IMR-90 (cell line): ENCODE data around the gene GABRB1.

Source experiments
- BHLHE40 ChIP-seq: fragments of 150-350 bp; IDR thresholded peaks from 2 replicates; pipeline ENCODE4 v1.6.1; 2016; ENCODE audit warnings: mild to moderate bottlenecking, low read depth, low read length
- CHD1 ChIP-seq: IDR thresholded peaks from 2 replicates; pipeline ENCODE4 v1.6.1; 2012; ENCODE audit warnings: low read depth, low read length, improper control_type of control experiment
- CTCF ChIP-seq: conservative IDR thresholded peaks from 2 replicates; pipeline ENCODE4 v1.5.1; 2012; ENCODE audit warnings: mild to moderate bottlenecking, low read depth, low read length, improper control_type of control experiment
- MAFK ChIP-seq: IDR thresholded peaks from 2 replicates; pipeline ENCODE4 v1.6.1; 2012; ENCODE audit warnings: low read depth, low read length, improper control_type of control experiment
- MAZ ChIP-seq: IDR thresholded peaks from 2 replicates; pipeline ENCODE4 v1.6.1; 2012; ENCODE audit warnings: low read depth, mild to moderate bottlenecking, low read length, improper control_type of control experiment, moderate library complexity, borderline replicate concordance
- MXI1 ChIP-seq: IDR thresholded peaks from 2 replicates; pipeline ENCODE4 v1.6.1; 2012; ENCODE audit warnings: low read depth, mild to moderate bottlenecking, low read length, moderate library complexity, borderline replicate concordance
- NFE2L2 ChIP-seq: fragments of 150-350 bp; IDR thresholded peaks from 2 replicates; pipeline ENCODE4 v1.6.1; 2016; ENCODE audit warnings: low read depth, mild to moderate bottlenecking, low read length

DNA sequence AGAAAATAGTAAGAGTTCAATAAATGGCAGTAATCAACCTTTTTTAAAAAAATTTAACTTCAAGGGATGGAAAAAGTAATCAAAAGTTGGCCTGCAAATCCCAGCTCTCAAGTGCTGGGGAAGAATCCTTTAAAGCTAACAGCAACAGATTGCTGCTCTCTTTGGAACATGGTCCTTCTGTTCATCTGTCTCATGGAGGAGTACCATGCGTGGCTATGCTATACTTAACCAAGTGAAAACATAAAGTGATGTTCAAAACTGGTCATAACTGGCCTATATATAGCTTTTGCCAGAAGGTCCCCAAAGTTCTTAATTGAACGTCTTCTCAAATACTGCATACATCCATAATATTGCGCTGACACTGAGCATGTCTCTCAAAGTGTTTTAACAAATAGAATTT is 154.4 kb downstream of the GABRB1 start:
- TF ChIP-seq BHLHE40 (no peak), MAFK (no peak), CTCF (no peak), NFE2L2 (no peak), CHD1 (no peak), MXI1 (no peak), MAZ (no peak)
